PC-9 (cell line): Measurements from ENCODE around the gene MAPT. TPM values are rescaled to one million over a fixed set of nuclear protein-coding genes. Genes with fewer than 3 reads are reported as not detected.

Experiments
- BruUV-seq: library from RNA; stranded (reverse); fragments of 400-500 nt; replicated peaks from 2 replicates; lab custom pipeline; 2021; lab: Mats Ljungman, UMichigan
- CTCF ChIA-PET: fragments of 300-600 bp; sonication (Branson Sonifier 250); formaldehyde crosslinking; loops from one replicate; lab custom pipeline; 2022; ENCODE audit warnings: antibody characterized with exemption; lab: Charles Lee
- POLR2A ChIA-PET: fragments of 300-600 bp; sonication (Branson Sonifier 250); formaldehyde crosslinking; loops from one replicate; lab custom pipeline; 2022; ENCODE audit warnings: antibody characterized with exemption; ENCODE audit not compliant: unreplicated experiment; lab: Charles Lee
- DNase-seq, 2 experiments: peaks; one replicate each; pipeline versions ENCODE4 v3.0.0 to v3.0.0-alpha.2; 2015 to 2022; ENCODE audit warnings: mixed read lengths in 1 of 2
- H2AFZ ChIP-seq: fragments of 200-600 bp; sonication (generic); 2 replicates; pipeline ENCODE4 v1.8.1; 2017; ENCODE audit warnings: antibody characterized with exemption
- H3F3A ChIP-seq: fragments of 200-600 bp; sonication (generic); 2 replicates; pipeline ENCODE4 v1.8.1; 2017; ENCODE audit warnings: antibody characterized with exemption, mild to moderate bottlenecking, low read depth; ENCODE audit not compliant: insufficient read depth
- H3K27ac ChIP-seq: fragments of 200-600 bp; sonication (generic); 2 replicates; pipeline ENCODE4 v1.6.1; 2016; ENCODE audit warnings: mixed run types
- H3K27me3 ChIP-seq: fragments of 200-600 bp; sonication (generic); 2 replicates; pipeline ENCODE4 v1.6.1; 2016; ENCODE audit warnings: low read depth, mixed run types; ENCODE audit not compliant: insufficient read depth
- H3K36me3 ChIP-seq: fragments of 200-600 bp; sonication (generic); 2 replicates; pipeline ENCODE4 v1.6.1; 2016; ENCODE audit warnings: low read depth, mixed run types
- H3K4me1 ChIP-seq: fragments of 200-600 bp; sonication (generic); replicated peaks from 2 replicates; pipeline ENCODE4 v1.6.1; 2016; ENCODE audit warnings: mixed run types; ENCODE audit not compliant: insufficient read depth
- H3K4me2 ChIP-seq: fragments of 200-600 bp; sonication (generic); 2 replicates; pipeline ENCODE4 v1.6.1; 2017; ENCODE audit warnings: mixed run types
- H3K4me3 ChIP-seq: fragments of 200-600 bp; sonication (generic); 2 replicates; pipeline ENCODE4 v1.6.1; 2016; ENCODE audit warnings: mixed run types
- H3K79me2 ChIP-seq: fragments of 200-600 bp; sonication (generic); 2 replicates; pipeline ENCODE4 v1.6.1; 2017; ENCODE audit warnings: low read depth, mixed run types
- H3K9me2 ChIP-seq: fragments of 200-600 bp; sonication (generic); 2 replicates; pipeline ENCODE4 v1.8.1; 2017; ENCODE audit warnings: mild to moderate bottlenecking; ENCODE audit not compliant: insufficient read depth
- H3K9me3 ChIP-seq: fragments of 200-600 bp; sonication (generic); 2 replicates; pipeline ENCODE4 v1.8.1; 2016; ENCODE audit warnings: low read depth; ENCODE audit not compliant: insufficient read depth
- H4K20me1 ChIP-seq: fragments of 200-600 bp; sonication (generic); 2 replicates; pipeline ENCODE4 v1.8.1; 2017; ENCODE audit not compliant: insufficient read depth
- EZH2 ChIP-seq: fragments of 200-600 bp; sonication (generic); IDR thresholded peaks from 2 replicates; pipeline ENCODE4 v1.8.0; 2017; ENCODE audit warnings: antibody characterized with exemption, low read depth
- intact Hi-C: fragments of 100-400 bp; cut with micrococcal nuclease; formaldehyde crosslinking; loops from one replicate; pipeline ENCODE4 v1.10.0; 2022; ENCODE audit not compliant: unreplicated experiment
- total RNA-seq: library from RNA; stranded (reverse); gene quantifications from 2 replicates; pipeline ENCODE4 v1.2.3, GENCODE V29; 2021
- TF ChIP-seq, protein P1 (sequence below): fragments of 200-600 bp; sonication (generic); conservative IDR thresholded peaks from 2 replicates; pipeline ENCODE4 v1.6.1; 2017; ENCODE audit warnings: mixed run types, antibody characterized with exemption, mild to moderate bottlenecking, moderate library complexity

Gene MAPT
- total RNA-seq, 1 experiment from 2014 or later = 0.85 TPM

DNA sequence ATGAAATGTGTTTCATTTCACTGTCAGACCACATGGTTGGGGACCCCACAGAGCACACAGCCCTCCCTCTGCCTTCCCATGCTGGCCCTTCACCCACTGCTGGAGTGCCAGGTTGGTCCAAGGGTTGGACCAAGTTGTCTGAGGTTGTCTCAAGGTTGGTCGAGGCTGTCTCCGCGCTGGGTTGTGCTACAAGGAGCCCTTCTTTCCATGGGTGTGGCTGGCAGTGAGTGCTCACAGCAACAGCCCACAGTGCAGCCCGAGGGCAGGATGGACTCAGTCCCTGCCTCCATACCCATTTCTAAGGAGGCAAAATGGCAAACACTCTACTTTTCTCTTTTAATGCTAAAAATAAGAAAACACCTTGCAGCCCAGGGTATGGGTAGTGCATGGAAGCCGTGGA is 68.9 kb downstream of the MAPT start:
- no peak for DNase-seq
- Histone ChIP-seq H3K4me2 (no peak overlapping the region), H3K4me3 (no peak overlapping the region), H3F3A (no peaks in the 10 kb centered on the region), H3K9me3 (no peaks in the 10 kb centered on the region), H4K20me1 (no peaks in the 10 kb centered on the region), H3K36me3 (no peaks in the 10 kb centered on the region), H3K9me2 (no peaks in the 10 kb centered on the region), H3K79me2 (no peaks in the 10 kb centered on the region), H3K27me3 (peaks cover 37% of the 10 kb centered on the region), H2AFZ (no peak overlapping the region), H3K27ac (no peak overlapping the region), H3K4me1 (no peaks in the 10 kb centered on the region)
- BruUV-seq = no TSS peak
- ChIA-PET CTCF (no interaction called here), POLR2A (no interaction called here)
- intact Hi-C loops = no loop called here
- no peak for TF ChIP-seq EZH2
- TF ChIP-seq, protein P1, sequence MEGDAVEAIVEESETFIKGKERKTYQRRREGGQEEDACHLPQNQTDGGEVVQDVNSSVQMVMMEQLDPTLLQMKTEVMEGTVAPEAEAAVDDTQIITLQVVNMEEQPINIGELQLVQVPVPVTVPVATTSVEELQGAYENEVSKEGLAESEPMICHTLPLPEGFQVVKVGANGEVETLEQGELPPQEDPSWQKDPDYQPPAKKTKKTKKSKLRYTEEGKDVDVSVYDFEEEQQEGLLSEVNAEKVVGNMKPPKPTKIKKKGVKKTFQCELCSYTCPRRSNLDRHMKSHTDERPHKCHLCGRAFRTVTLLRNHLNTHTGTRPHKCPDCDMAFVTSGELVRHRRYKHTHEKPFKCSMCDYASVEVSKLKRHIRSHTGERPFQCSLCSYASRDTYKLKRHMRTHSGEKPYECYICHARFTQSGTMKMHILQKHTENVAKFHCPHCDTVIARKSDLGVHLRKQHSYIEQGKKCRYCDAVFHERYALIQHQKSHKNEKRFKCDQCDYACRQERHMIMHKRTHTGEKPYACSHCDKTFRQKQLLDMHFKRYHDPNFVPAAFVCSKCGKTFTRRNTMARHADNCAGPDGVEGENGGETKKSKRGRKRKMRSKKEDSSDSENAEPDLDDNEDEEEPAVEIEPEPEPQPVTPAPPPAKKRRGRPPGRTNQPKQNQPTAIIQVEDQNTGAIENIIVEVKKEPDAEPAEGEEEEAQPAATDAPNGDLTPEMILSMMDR = no peak

DNA sequence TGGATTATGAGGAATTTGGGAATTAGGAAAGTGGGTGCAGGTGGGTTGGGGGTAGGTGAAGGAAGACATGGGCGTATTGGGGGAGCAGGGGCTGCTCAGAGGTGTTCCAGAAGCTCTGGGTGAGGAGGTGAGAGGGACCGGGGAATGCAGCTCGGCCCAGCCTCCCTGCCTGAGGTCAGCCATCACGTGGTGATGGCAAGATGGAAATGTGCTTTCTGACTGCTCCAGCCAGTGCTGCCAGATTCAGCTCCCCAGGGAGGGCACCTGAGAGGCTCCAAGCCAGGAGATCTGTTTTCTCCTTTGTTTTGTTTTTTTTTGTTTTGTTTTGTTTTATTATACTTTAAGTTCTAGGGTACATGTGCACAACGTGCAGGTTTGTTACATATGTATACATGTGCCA is 69.5 kb downstream of the MAPT start:
- DNase-seq = no peak
- Histone ChIP-seq H3K9me2 (no peaks in the 10 kb centered on the region), H3K4me2 (no peak overlapping the region), H3K27me3 (peaks cover 43% of the 10 kb centered on the region), H3K4me3 (no peak overlapping the region), H3K36me3 (no peaks in the 10 kb centered on the region), H3K4me1 (no peaks in the 10 kb centered on the region), H2AFZ (no peak overlapping the region), H3F3A (no peaks in the 10 kb centered on the region), H4K20me1 (no peaks in the 10 kb centered on the region), H3K9me3 (no peaks in the 10 kb centered on the region), H3K27ac (no peak overlapping the region), H3K79me2 (no peaks in the 10 kb centered on the region)
- TF ChIP-seq, protein P1 = no peak
- no peak for TF ChIP-seq EZH2
- POLR2A ChIA-PET = no interaction called here
- no TSS peak for BruUV-seq
- CTCF ChIA-PET = no interaction called here
- intact Hi-C loops = no loop called here

DNA sequence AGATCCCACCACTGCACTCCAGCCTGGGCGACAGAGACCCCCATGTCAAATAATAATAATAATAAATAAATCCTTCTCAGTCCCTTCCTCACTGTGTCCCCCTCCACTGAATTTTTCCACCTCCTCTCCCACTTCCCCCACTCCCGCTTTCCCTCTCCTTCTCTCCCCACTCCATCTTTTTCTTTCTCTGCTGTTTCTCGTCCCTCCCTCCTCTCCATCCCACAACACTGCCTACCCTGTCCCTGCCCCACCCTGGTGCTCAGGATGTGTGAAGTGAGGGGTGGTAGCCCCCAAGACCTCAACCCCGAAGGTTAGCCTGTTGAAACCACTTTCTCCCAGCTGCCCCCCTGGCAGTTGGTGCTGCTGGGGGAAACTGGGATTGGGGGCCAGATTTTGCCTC is 70.3 kb downstream of the MAPT start:
- Histone ChIP-seq H3F3A (no peaks in the 10 kb centered on the region), H3K9me2 (no peaks in the 10 kb centered on the region), H3K79me2 (no peaks in the 10 kb centered on the region), H3K4me3 (no peak overlapping the region), H3K4me1 (no peaks in the 10 kb centered on the region), H4K20me1 (no peaks in the 10 kb centered on the region), H3K36me3 (no peaks in the 10 kb centered on the region), H3K27ac (no peak overlapping the region), H3K9me3 (no peaks in the 10 kb centered on the region), H2AFZ (no peak overlapping the region), H3K27me3 (peaks cover 47% of the 10 kb centered on the region), H3K4me2 (no peak overlapping the region)
- CTCF ChIA-PET = no interaction called here
- POLR2A ChIA-PET = no interaction called here
- intact Hi-C loops = no loop called here
- DNase-seq = no peak
- TF ChIP-seq EZH2 = no peak
- TF ChIP-seq, protein P1 = no peak
- no TSS peak for BruUV-seq
